GM10266 (cell line): Measurements from ENCODE around the gene ULBP3.
"Not testable (repeated sequence)": the region's sequence is repeated elsewhere in the genome, so short reads cannot be mapped to it uniquely, and the experiment has no call there.

Experiments used
- DNase-seq: peaks from one replicate; pipeline ENCODE4 v3.0.0; 2012; ENCODE audit errors: extremely low spot score
- TF ChIP-seq, protein P1 (sequence below): IDR thresholded peaks from 2 replicates; pipeline ENCODE4 v1.5.1; 2012; ENCODE audit warnings: mild to moderate bottlenecking, low read depth; ENCODE audit not compliant: control insufficient read depth, insufficient read depth; ENCODE audit errors: missing control alignments

The ULBP3 gene

DNA sequence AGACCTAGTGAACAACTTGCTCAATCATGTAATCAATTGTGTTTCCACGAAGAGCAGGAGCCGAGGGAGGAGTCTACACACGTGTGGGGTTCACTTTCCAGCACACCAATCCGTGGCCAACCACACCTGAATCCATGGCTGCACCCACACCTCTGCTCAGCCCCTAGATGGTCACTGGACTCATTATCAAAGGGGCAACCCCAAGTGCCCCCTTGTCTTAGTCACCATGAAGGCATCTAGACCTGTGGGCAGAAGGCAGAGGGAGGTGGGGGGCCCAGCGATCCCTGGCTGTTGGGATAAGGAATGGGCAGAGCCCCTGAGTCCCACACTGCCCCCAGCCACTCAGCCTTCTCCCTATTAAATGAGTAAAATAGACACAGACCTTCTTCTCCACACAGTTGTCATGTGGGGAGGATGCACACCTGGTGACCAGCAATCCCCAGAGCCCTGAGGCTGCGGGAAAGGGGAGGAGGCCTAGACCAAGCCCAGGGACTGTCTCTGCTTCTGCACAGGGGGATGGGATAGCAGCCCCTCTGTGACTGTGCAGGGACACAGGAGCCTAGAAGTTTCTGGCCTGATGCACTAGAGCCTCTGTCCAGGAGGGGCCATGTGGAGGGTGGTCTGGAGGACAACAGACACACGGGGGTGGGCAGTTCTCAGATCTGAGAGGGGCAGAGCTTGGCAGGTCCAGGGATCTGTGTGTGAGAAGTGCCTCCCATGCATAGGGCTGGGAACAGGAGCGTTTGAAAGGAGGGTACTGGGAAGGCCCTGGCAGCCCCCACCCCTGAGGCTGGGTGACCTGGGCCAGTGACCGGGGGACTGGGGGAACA lies 41.7 kb downstream of the ULBP3 start:
- DNase-seq, result no peak
- TF ChIP-seq, protein P1, sequence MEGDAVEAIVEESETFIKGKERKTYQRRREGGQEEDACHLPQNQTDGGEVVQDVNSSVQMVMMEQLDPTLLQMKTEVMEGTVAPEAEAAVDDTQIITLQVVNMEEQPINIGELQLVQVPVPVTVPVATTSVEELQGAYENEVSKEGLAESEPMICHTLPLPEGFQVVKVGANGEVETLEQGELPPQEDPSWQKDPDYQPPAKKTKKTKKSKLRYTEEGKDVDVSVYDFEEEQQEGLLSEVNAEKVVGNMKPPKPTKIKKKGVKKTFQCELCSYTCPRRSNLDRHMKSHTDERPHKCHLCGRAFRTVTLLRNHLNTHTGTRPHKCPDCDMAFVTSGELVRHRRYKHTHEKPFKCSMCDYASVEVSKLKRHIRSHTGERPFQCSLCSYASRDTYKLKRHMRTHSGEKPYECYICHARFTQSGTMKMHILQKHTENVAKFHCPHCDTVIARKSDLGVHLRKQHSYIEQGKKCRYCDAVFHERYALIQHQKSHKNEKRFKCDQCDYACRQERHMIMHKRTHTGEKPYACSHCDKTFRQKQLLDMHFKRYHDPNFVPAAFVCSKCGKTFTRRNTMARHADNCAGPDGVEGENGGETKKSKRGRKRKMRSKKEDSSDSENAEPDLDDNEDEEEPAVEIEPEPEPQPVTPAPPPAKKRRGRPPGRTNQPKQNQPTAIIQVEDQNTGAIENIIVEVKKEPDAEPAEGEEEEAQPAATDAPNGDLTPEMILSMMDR, result no peak

DNA sequence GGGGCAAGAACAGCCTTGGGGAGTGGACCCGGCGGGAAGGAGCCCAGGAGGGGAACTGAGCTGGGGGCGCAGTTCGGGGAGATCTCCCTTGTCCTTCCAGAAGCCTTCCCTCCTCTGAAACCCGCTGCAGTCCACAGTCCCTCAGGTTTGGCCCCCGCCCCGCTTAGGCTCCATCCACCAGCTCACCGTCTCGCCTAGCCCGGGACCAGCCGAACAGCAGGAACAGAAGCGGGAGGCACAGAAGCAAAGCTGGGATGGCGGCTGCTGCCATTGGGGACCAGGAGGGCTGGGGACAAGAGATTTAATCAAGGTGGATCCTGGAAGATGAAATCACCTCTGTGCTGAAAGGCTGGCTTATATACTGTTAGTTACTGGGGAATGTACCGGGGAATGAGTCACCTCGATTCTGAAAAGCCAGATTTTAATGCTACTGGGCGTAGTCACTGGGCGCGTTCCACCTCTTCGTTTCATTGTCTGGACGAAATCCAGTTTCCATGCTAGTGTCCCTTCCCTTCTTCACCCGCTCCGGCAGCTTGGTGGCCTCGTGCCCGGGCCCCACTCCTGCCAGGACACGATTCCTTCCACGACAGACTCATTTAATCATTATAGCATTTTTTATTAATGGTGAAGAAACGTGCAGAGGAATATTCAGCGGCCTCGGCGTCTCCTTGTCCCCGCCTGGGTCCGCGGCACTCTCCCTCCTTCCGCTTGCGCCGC lies 43.6 kb downstream of the ULBP3 start, which contains the start of gene RAET1L:
Gene RAET1L (minus strand): TSS at position 332 of the 717 bp plus-strand sequence. CDS start 61 bp downstream, at position 271.
- TF ChIP-seq, protein P1, result no peak
- DNase-seq, result no peak

DNA sequence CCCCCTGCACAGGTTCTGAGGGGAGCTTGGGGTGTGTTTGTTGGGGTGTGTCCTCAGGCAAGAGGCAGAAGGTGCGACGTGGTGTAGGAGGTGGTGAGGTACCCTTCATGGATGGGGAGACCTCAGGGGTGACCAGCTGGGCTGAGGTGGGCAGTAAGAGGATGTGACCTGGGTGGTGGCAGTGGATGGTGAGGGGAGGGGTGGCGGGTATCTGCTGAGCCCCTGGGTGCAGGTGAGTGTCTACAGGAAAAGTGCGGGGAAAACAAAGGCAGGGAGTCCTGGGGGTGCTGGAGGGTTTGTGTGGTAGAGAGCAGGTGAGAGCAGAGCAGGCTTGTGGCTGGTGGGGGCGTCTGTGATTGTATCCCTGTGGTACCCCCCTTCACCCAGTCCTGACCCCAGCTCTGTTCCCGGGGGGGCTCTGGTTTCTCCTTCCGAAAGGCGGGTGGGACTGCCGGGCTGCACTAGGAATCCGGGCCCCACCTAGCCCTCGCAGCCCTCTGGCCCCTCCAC lies 44.2 kb downstream of the ULBP3 start:
- DNase-seq, result no peak
- TF ChIP-seq, protein P1, result no peak

DNA sequence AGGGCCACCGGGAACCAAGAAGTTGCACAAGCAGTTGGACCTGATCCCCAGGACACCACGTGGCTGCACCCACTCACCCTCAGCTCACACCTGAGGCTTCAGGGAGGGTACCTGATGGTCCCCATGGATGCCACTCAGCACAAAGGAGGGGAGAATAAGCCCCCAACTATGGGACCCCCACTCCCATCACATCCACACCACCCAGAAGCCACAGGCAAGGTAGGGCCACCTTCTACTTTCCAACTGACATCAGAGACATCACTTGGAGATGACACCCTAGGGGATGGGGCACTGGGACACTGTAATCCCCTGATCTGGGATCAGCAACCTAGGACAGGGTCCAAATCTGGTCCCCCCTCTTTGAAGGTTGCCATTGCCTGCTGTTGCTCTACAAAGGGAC lies 44.9 kb downstream of the ULBP3 start:
- DNase-seq, result not testable (repeated sequence)

DNA sequence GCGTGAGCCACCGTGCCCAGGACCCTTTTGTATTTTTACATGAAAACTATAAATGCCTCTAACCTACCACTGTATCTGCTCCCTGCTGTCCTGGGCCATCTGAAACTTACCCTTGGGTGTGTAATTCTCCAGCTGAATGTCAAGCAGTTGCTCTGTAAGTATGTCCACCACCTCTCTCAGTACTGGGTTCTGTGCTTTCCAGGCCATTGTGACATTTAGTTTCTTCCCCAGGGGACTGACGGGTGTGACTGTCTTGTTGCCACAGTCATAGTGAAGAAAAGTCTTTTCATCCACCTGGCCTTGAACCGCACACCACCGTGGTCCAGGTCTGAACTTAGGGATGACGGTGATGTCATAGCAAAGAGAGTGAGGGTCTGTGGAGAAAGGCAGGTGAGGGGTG lies 47.1 kb downstream of the ULBP3 start:
- DNase-seq, result not testable (repeated sequence)

DNA sequence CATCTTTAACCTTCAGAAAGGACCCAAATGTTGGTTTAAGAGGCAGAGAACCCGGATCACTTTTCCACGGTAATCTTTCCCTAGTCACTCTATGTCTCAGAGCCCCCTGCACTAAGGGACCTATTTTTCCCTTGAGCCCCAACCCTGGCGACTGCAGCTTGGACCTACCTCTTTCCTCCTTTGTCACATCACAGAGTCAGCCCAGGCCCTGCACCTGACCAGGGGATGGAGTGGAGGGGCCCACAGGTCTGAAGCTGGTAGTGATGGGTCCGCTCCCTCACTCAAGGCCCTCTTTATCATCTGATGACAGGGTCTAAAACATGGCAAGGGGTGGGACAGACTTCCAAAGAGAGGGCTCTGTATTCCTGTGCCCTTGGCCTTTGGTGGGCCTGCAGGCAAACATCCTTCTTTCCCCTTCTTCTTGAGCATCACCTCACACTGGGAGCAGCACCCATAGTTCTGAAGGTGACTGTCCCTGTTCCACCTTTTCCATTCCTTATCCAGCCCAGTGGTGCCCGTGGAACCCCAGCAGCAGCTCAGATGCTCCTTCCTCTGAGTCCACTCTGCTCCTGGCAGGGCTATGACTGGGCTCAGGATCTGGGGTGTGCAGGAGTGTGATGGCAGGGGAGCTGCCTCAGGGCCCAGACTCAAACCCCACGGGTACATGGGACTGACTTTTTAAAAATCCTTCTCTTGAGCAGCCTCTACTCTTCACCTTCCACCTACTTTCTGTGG lies 49.9 kb downstream of the ULBP3 start:
- TF ChIP-seq, protein P1, result no peak
- DNase-seq, result no peak

DNA sequence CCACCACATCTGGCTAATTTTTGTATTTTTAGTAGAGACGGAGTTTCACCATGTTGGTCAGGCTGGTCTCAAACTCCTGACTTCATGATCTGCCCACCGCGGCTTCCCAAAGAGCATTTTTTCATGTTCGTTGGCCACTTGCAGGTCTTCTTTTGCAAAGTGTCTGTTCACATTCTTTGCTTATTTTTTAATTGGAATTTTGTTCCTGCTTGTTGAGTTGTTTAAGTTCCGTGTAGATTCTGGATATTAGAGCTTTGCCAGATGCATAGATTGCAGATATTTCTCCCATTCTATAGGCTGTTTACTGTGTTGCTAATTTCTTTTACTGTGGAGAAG lies 51.8 kb downstream of the ULBP3 start:
- DNase-seq, result not testable (repeated sequence)

DNA sequence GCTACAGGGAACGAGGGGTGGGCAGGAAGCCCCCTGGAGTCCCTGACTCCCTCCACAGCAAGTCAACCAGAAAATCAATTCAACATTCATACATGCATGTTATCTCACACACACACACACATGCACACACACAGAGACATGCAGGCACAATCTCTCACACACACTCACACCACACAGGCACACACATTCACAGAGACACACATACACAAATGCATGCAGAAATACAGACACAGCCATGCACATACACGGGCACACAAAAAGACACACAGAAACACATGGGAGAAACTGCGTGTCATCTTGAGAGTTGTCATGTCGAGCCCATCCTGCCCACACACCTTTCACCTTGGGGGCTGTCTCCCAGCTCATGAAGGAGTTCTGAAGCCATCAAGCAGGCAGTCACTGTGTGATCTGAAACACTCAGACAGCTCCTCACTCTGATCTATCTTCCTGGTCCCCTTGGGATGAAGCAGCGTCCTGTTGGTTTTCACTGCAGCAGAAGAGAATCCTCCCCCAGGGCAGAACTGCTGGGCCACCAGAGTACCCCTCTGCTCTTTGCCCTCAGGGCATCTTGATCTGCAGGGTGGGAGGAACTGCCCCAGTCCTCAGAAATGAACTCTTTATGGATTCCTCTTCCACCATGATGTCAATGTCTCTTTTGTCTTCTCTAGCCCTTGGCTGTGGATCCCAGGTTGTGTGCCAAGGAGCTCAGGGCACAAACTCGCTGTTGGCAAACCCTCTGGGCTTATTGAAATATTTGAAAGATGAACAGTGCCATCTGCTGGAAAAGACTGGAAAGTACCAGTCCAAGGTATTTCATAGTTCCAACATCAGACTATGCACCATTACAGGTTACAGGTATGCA lies 52.4 kb downstream of the ULBP3 start:
- peak; percentile 74 for DNase-seq
- TF ChIP-seq, protein P1, result peak; percentile 47

DNA sequence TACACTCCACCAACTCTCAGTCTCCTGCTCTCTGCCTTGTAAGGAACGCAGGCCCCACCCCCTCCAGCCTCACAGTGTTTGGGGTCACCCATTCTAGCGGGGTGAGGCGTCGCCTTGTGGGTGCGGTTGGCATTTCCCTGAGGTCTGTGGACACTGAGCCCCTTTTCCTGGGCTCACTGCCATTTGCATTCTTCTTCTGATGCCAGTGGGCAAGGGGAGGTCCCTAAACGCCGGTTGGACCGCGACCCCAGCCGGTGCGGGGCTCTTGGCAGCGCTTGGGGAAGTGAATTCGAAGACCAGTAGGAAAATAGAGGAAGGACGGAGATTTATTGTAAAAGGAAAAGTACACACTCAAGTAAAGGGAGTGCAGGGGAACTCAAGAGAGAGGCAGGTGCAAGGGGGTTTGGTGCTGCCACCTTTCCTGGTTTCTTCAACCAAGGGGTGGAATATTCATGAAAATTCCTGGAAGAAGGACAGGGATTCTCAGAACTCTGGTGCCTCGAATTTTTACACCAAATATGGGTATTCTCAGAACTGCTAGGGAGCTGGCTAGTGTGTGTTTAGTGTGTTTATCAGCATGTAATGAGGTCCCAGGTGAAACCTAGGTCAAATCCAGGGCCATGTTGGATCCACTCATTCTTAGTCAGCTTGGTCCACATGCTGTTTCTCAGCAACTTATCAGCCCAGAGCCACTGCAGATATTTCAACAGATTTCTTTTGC lies 53.5 kb downstream of the ULBP3 start:
- not testable (repeated sequence) for DNase-seq

DNA sequence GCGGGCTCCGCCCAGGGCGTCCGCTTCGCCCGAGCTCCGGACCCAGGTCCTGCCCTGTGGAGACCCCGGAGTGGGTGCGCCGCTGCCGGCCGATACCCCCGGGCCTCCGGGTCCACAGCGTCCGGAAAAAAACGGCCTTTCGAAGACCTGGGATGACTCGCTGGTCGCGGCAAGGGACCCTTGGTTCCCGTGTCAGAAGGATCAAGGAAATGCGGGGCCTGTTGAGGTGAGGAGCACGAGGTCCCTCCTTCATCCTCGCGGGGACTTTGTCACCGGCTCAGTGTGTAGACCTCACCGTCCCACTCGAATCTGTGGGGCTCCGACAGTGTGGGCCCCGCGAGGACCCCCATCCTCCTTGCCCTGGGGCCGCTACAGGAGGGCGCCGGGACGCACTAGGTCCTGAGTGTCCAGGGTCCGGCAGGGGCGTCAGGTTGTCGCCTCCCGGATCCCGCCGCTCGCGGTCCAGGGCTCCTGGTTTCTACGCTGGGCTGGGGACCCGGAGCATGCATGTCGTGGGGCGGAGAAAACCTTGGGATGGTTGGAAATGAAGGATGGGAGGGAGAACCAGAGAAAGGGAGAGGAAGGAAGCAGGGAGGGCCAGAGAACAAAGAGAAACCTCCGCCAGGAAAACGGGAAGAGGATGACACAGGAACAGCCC lies 54.2 kb downstream of the ULBP3 start:
- not testable (repeated sequence) for DNase-seq
